MM.1S (cell line): ENCODE measurements around the gene ISLR.

ENCODE experiments used
- DNase-seq: peaks from one replicate; pipeline ENCODE4 v3.0.0-alpha.2; 2015
- H2AFZ ChIP-seq: fragments of 300-600 bp; sonication (generic); 2 replicates; pipeline ENCODE4 v1.6.0; 2016; ENCODE audit warnings: antibody characterized with exemption, low read length
- H3F3A ChIP-seq: fragments of 300-600 bp; sonication (generic); 2 replicates; pipeline ENCODE4 v1.6.1; 2016; ENCODE audit warnings: mild to moderate bottlenecking, antibody characterized with exemption, low read length, moderate library complexity, mixed read lengths; ENCODE audit not compliant: insufficient read depth
- H3K27ac ChIP-seq: fragments of 300-600 bp; sonication (generic); 2 replicates; pipeline ENCODE4 v1.5.1; 2016; ENCODE audit warnings: mild to moderate bottlenecking, low read length
- H3K27me3 ChIP-seq: fragments of 300-600 bp; sonication (generic); replicated peaks from 2 replicates; pipeline ENCODE4 v1.6.0; 2016; ENCODE audit warnings: low read length; ENCODE audit not compliant: insufficient read depth
- H3K36me3 ChIP-seq: fragments of 300-600 bp; sonication (generic); replicated peaks from 2 replicates; pipeline ENCODE4 v1.6.1; 2016; ENCODE audit warnings: mild to moderate bottlenecking, low read length, mixed read lengths; ENCODE audit not compliant: insufficient read depth
- H3K4me1 ChIP-seq: fragments of 300-600 bp; sonication (generic); 2 replicates; pipeline ENCODE4 v1.6.1; 2016; ENCODE audit warnings: low read length, mixed read lengths
- H3K4me2 ChIP-seq: fragments of 300-600 bp; sonication (generic); 2 replicates; pipeline ENCODE4 v1.6.0; 2016; ENCODE audit warnings: low read depth, low read length
- H3K4me3 ChIP-seq: fragments of 300-600 bp; sonication (generic); 2 replicates; pipeline ENCODE4 v1.5.1; 2016; ENCODE audit warnings: low read length, mixed read lengths
- H3K79me2 ChIP-seq: fragments of 300-600 bp; sonication (generic); 2 replicates; pipeline ENCODE4 v1.6.1; 2016; ENCODE audit warnings: mixed run types, low read length, mixed read lengths
- H3K9ac ChIP-seq: fragments of 300-600 bp; sonication (generic); 2 replicates; pipeline ENCODE4 v1.6.1; 2016; ENCODE audit warnings: low read length, mixed read lengths
- H3K9me2 ChIP-seq: fragments of 300-600 bp; sonication (generic); replicated peaks from 2 replicates; pipeline ENCODE4 v1.6.1; 2016; ENCODE audit warnings: mild to moderate bottlenecking, low read length, mixed read lengths; ENCODE audit not compliant: insufficient read depth
- H3K9me3 ChIP-seq: fragments of 300-600 bp; sonication (generic); replicated peaks from 2 replicates; pipeline ENCODE4 v1.6.1; 2016; ENCODE audit warnings: mild to moderate bottlenecking, low read length, mixed read lengths; ENCODE audit not compliant: insufficient read depth
- H4K20me1 ChIP-seq: fragments of 300-600 bp; sonication (generic); 2 replicates; pipeline ENCODE4 v1.6.1; 2016; ENCODE audit warnings: mild to moderate bottlenecking, low read length, moderate library complexity, mixed read lengths; ENCODE audit not compliant: insufficient read depth
- CTCF ChIP-seq: fragments of 300-600 bp; sonication (generic); IDR thresholded peaks from 2 replicates; pipeline ENCODE4 v1.5.1; 2016; ENCODE audit warnings: antibody characterized with exemption, low read length, mixed read lengths
- EZH2 ChIP-seq: fragments of 300-600 bp; sonication (generic); optimal IDR thresholded peaks from 2 replicates; pipeline ENCODE3; 2017; ENCODE audit warnings: low read depth, mild to moderate bottlenecking, antibody characterized with exemption, low read length, mixed read lengths
- EZH2phosphoT487 ChIP-seq: fragments of 300-600 bp; sonication (generic); IDR thresholded peaks from 2 replicates; pipeline ENCODE4 v1.6.1; 2018; ENCODE audit warnings: antibody characterized with exemption, low read length

ISLR gene

GRCh38 chr15:74222240-74223119, 49.0 kb downstream of the ISLR start:
- no peaks in the 10 kb centered on the region for H3K36me3 ChIP-seq
- H3K79me2 ChIP-seq, result no peaks in the 10 kb centered on the region
- no peaks in the 10 kb centered on the region for H3F3A ChIP-seq
- TF ChIP-seq EZH2phosphoT487 (no peak), EZH2 (no peak), CTCF (no peak)
- no peak overlapping the region for H3K4me3 ChIP-seq
- DNase-seq, result no peak
- H3K4me1 ChIP-seq, result no peaks in the 10 kb centered on the region
- H3K27me3 ChIP-seq, result peaks cover 93% of the 10 kb centered on the region
- no peak overlapping the region for H3K4me2 ChIP-seq
- no peaks in the 10 kb centered on the region for H4K20me1 ChIP-seq
- no peak overlapping the region for H3K27ac ChIP-seq
- no peak overlapping the region for H3K9ac ChIP-seq
- no peak overlapping the region for H2AFZ ChIP-seq
- no peaks in the 10 kb centered on the region for H3K9me3 ChIP-seq
- no peaks in the 10 kb centered on the region for H3K9me2 ChIP-seq

GRCh38 chr15:74225928-74226327, 52.4 kb downstream of the ISLR start:
- Histone ChIP-seq H3K9me3 (no peaks in the 10 kb centered on the region), H3F3A (no peaks in the 10 kb centered on the region), H3K4me3 (no peak overlapping the region), H3K79me2 (no peaks in the 10 kb centered on the region), H3K27me3 (peaks cover 93% of the 10 kb centered on the region), H3K27ac (no peak overlapping the region), H2AFZ (no peak overlapping the region), H3K9me2 (no peaks in the 10 kb centered on the region), H3K9ac (no peak overlapping the region), H3K4me1 (no peaks in the 10 kb centered on the region), H3K4me2 (no peak overlapping the region), H4K20me1 (no peaks in the 10 kb centered on the region), H3K36me3 (no peaks in the 10 kb centered on the region)
- no peak for DNase-seq
- TF ChIP-seq EZH2 (no peak), CTCF (no peak), EZH2phosphoT487 (no peak)
